H1 (cell line): Measurements from ENCODE around the gene MSANTD4. TPM values are rescaled to one million over a fixed set of nuclear protein-coding genes. Genes with fewer than 3 reads are reported as not detected.

Source experiments
- CTCF ChIA-PET: fragments of 300-600 bp; sonication (Branson Sonifier 250); formaldehyde crosslinking; loops from one replicate; lab custom pipeline; 2021; ENCODE audit not compliant: partially characterized antibody; lab: Charles Lee
- POLR2A ChIA-PET: fragments of 300-600 bp; sonication (Branson Sonifier 250); formaldehyde crosslinking; loops from one replicate; lab custom pipeline; 2021; ENCODE audit warnings: inconsistent platforms; ENCODE audit not compliant: partially characterized antibody; lab: Charles Lee
- DNase-seq, 2 experiments: peaks; one replicate each; pipeline versions ENCODE4 v3.0.0 to v3.0.0-alpha.2; 2010 to 2022; ENCODE audit warnings: low spot score in 2 of 2, low read depth in 1 of 2, mixed read lengths in 1 of 2
- FAIRE-seq: peaks from 2 replicates; lab custom pipeline; 2011; peaks lifted over from hg19 to GRCh38; lab: Jason Lieb, UNC
- H2AFZ ChIP-seq: 2 replicates; pipeline ENCODE4 v1.8.1; 2012; ENCODE audit warnings: low read length, inconsistent platforms
- H2AK5ac ChIP-seq: 2 replicates; pipeline ENCODE4 v1.6.1; 2013; ENCODE audit warnings: low read depth, low read length
- H2BK120ac ChIP-seq: replicated peaks from 2 replicates; pipeline ENCODE3; 2013; ENCODE audit warnings: low read depth, low read length, inconsistent platforms
- H2BK12ac ChIP-seq: 2 replicates; pipeline ENCODE4 v1.6.1; 2013; ENCODE audit warnings: low read depth, low read length
- H2BK15ac ChIP-seq: 2 replicates; pipeline ENCODE4 v1.6.1; 2013; ENCODE audit warnings: low read length
- H2BK20ac ChIP-seq: 2 replicates; pipeline ENCODE4 v1.6.1; 2013; ENCODE audit warnings: low read length
- H2BK5ac ChIP-seq: 2 replicates; pipeline ENCODE4 v1.6.1; 2013; ENCODE audit warnings: low read depth, low read length
- H3K14ac ChIP-seq: 2 replicates; pipeline ENCODE4 v1.6.1; 2013; ENCODE audit warnings: inconsistent platforms; ENCODE audit not compliant: insufficient read length
- H3K18ac ChIP-seq: 2 replicates; pipeline ENCODE4 v1.6.1; 2013; ENCODE audit warnings: low read length; ENCODE audit errors: extremely low read depth
- H3K23ac ChIP-seq: 2 replicates; pipeline ENCODE4 v1.6.1; 2013; ENCODE audit warnings: inconsistent platforms; ENCODE audit not compliant: insufficient read length
- H3K23me2 ChIP-seq: 2 replicates; pipeline ENCODE4 v1.6.1; 2013; ENCODE audit warnings: low read depth, low read length
- H3K27ac ChIP-seq: 2 replicates; pipeline ENCODE4 v1.6.1; 2011; ENCODE audit warnings: low read depth, low read length, inconsistent platforms
- H3K27me3 ChIP-seq, 4 experiments: replicated peaks in 1 of 4; 1 replicate in 1 of 4; 2 replicates in 3 of 4; pipeline versions ENCODE4 v1.6.1 to v1.8.1; 2011 to 2013; ENCODE audit warnings: low read length in 3 of 4, mild to moderate bottlenecking in 3 of 4, inconsistent platforms in 2 of 4, mixed read lengths in 2 of 4, moderate library complexity in 1 of 4; ENCODE audit not compliant: control insufficient read depth in 3 of 4, insufficient read depth in 3 of 4; ENCODE audit errors: extremely low read depth in 1 of 4
- H3K36me3 ChIP-seq, 4 experiments: 2 replicates each; pipeline versions ENCODE4 v1.6.1 to v1.8.1; 2011 to 2013; ENCODE audit warnings: mild to moderate bottlenecking in 4 of 4, low read length in 3 of 4, moderate library complexity in 2 of 4, control low read depth in 1 of 4, inconsistent platforms in 1 of 4; ENCODE audit not compliant: insufficient read depth in 4 of 4, control insufficient read depth in 2 of 4
- H3K4ac ChIP-seq: replicated peaks from 2 replicates; pipeline ENCODE3; 2013; ENCODE audit warnings: low read length, low read depth, mixed read lengths, inconsistent platforms; ENCODE audit not compliant: insufficient read length
- H3K4me1 ChIP-seq, 4 experiments: replicated peaks in 1 of 4; 1 replicate in 1 of 4; 2 replicates in 3 of 4; pipeline versions ENCODE4 v1.6.1 to v1.8.1; 2011 to 2013; ENCODE audit warnings: low read length in 3 of 4, inconsistent platforms in 2 of 4, mixed read lengths in 1 of 4; ENCODE audit not compliant: insufficient read depth in 4 of 4, control insufficient read depth in 3 of 4
- H3K4me2 ChIP-seq, 2 experiments: 2 replicates each; pipeline versions ENCODE4 v1.6.1 to v1.8.1; 2011 to 2013; ENCODE audit warnings: low read depth in 2 of 2, low read length in 2 of 2, control low read depth in 1 of 2, inconsistent platforms in 1 of 2, mild to moderate bottlenecking in 1 of 2; ENCODE audit not compliant: insufficient read depth in 1 of 2
- H3K4me3 ChIP-seq, 4 experiments: fragments of 200-600, 300-600 bp in 1 of 4; sonication (generic), shearing (Covaris generic), sonication (Bioruptor Twin) in 1 of 4; 2 replicates each; pipeline versions ENCODE4 v1.5.1 to v1.8.1; 2011 to 2016; ENCODE audit warnings: low read length in 4 of 4, low read depth in 3 of 4, control low read depth in 2 of 4, inconsistent platforms in 2 of 4, mild to moderate bottlenecking in 2 of 4, mixed read lengths in 1 of 4, moderate library complexity in 1 of 4; ENCODE audit not compliant: insufficient read depth in 2 of 4; ENCODE audit errors: extremely low read depth in 1 of 4
- H3K56ac ChIP-seq: replicated peaks from 2 replicates; pipeline ENCODE3; 2013; ENCODE audit warnings: low read depth, mild to moderate bottlenecking, mixed read lengths, low read length, inconsistent platforms; ENCODE audit not compliant: insufficient read length
- H3K79me1 ChIP-seq: 2 replicates; pipeline ENCODE4 v1.6.1; 2013; ENCODE audit warnings: low read depth, low read length, control low read depth
- H3K79me2 ChIP-seq, 2 experiments: 2 replicates each; pipeline versions ENCODE4 v1.6.1 to v1.8.1; 2012 to 2013; ENCODE audit warnings: low read length in 2 of 2, mild to moderate bottlenecking in 2 of 2, inconsistent platforms in 1 of 2; ENCODE audit not compliant: insufficient read depth in 2 of 2, control insufficient read depth in 1 of 2
- H3K9ac ChIP-seq, 4 experiments: replicated peaks in 1 of 4; 1 replicate in 1 of 4; 2 replicates in 3 of 4; pipeline versions ENCODE4 v1.6.1 to v1.8.1; 2011 to 2013; ENCODE audit warnings: low read depth in 3 of 4, low read length in 3 of 4, control low read depth in 2 of 4, mild to moderate bottlenecking in 2 of 4, moderate library complexity in 2 of 4, inconsistent platforms in 1 of 4; ENCODE audit errors: extremely low read depth in 1 of 4
- H3K9me3 ChIP-seq, 2 experiments: 2 replicates each; pipeline versions ENCODE4 v1.6.1 to v1.8.1; 2012 to 2013; ENCODE audit warnings: mild to moderate bottlenecking in 2 of 2, moderate library complexity in 2 of 2, control low read depth in 1 of 2, inconsistent platforms in 1 of 2, low read depth in 1 of 2, low read length in 1 of 2, mixed read lengths in 1 of 2; ENCODE audit not compliant: insufficient read depth in 2 of 2
- H4K20me1 ChIP-seq, 2 experiments: replicated peaks in 1 of 2; 2 replicates each; pipeline versions ENCODE3 to v1.8.1; 2011 to 2013; ENCODE audit warnings: inconsistent platforms in 2 of 2, low read length in 2 of 2, mild to moderate bottlenecking in 1 of 2; ENCODE audit not compliant: insufficient read depth in 2 of 2, control insufficient read depth in 1 of 2
- H4K5ac ChIP-seq: 2 replicates; pipeline ENCODE4 v1.6.1; 2013; ENCODE audit warnings: low read length, low read depth, mixed read lengths, inconsistent platforms; ENCODE audit not compliant: insufficient read length
- H4K8ac ChIP-seq: 2 replicates; pipeline ENCODE4 v1.8.0; 2013; ENCODE audit warnings: mild to moderate bottlenecking, moderate library complexity, low read length, inconsistent platforms; ENCODE audit not compliant: insufficient read depth; ENCODE audit errors: extremely low read depth
- H4K91ac ChIP-seq: replicated peaks from 2 replicates; pipeline ENCODE3; 2013; ENCODE audit warnings: low read length, mixed read lengths, inconsistent platforms; ENCODE audit not compliant: insufficient read length
- HDAC6 ChIP-seq: IDR thresholded peaks from one replicate; pipeline ENCODE4 v1.7.1; 2012; ENCODE audit warnings: low read depth, mild to moderate bottlenecking, inconsistent platforms, low read length, moderate library complexity
- RAD21 ChIP-seq, 2 experiments: IDR thresholded peaks in 1 of 2; conservative IDR thresholded peaks in 1 of 2; 2 replicates each; pipeline ENCODE4 v1.6.1; 2011; ENCODE audit warnings: low read depth in 2 of 2, low read length in 2 of 2, improper control_type of control experiment in 1 of 2, inconsistent platforms in 1 of 2, mild to moderate bottlenecking in 1 of 2, moderate library complexity in 1 of 2
- SAP30 ChIP-seq: fragments of 300-600 bp; sonication (generic); IDR thresholded peaks from 2 replicates; pipeline ENCODE4 v1.7.1; 2012; ENCODE audit warnings: low read length, moderate library complexity, mild to moderate bottlenecking, inconsistent platforms; ENCODE audit not compliant: insufficient read depth, insufficient replicate concordance
- SIN3A ChIP-seq, 2 experiments: IDR thresholded peaks in 1 of 2; conservative IDR thresholded peaks in 1 of 2; 2 replicates each; pipeline ENCODE4 v1.6.1; 2011 to 2012; ENCODE audit warnings: low read length in 2 of 2, improper control_type of control experiment in 1 of 2, low read depth in 1 of 2, mild to moderate bottlenecking in 1 of 2
- WGBS, 2 experiments: shearing (Covaris generic) in 1 of 2; methylation state at CpG; one replicate each; pipeline versions ENCODE4 v1.1.6 to v1.1.7; 2013 to 2015; ENCODE audit warnings: low lambda C conversion rate in 2 of 2, mixed read lengths in 2 of 2, inconsistent platforms in 1 of 2, low coverage in 1 of 2, missing lambda C conversion rate in 1 of 2; ENCODE audit not compliant: insufficient replicate concordance in 2 of 2, insufficient coverage in 1 of 2, insufficient read length in 1 of 2; ENCODE audit errors: extremely low coverage in 1 of 2, missing lambda C conversion rate in 1 of 2; 5-methylcytosine and 5-hydroxymethylcytosine counted together
- polyA plus RNA-seq, 7 experiments: library from polyadenylated mRNA; depleted of rRNA in 3 of 7; stranded (reverse) in 5 of 7; unstranded in 2 of 7; fragments of >200 nt in 5 of 7; fragments of 200-250 nt in 2 of 7; gene quantifications; 1 replicate in 5 of 7; 2 replicates in 1 of 7; 4 replicates in 1 of 7; pipeline versions ENCODE4 v1.2.1 to v1.2.3, GENCODE V29; 2011 to 2013; ENCODE audit warnings: missing spikeins in 2 of 7, mixed read lengths in 2 of 7
- total RNA-seq: library from RNA; stranded (reverse); fragmentation: NEBNext Ultra II Directional; extraction: Animal tissue kit (Norgen Biotek cat#: 25700); gene quantifications from 2 replicates; pipeline ENCODE4 v1.2.1, GENCODE V29; 2021
- TF ChIP-seq, protein P1 (sequence below): IDR thresholded peaks from 2 replicates; pipeline ENCODE4 v1.6.1; 2012; ENCODE audit warnings: inconsistent platforms

Gene MSANTD4
- total and polyA plus RNA-seq, 2 of the 8 experiments (the other 6 are each of a cell fraction or from before 2014, with no cell fraction given) = 5.1 to 21.9 TPM

DNA sequence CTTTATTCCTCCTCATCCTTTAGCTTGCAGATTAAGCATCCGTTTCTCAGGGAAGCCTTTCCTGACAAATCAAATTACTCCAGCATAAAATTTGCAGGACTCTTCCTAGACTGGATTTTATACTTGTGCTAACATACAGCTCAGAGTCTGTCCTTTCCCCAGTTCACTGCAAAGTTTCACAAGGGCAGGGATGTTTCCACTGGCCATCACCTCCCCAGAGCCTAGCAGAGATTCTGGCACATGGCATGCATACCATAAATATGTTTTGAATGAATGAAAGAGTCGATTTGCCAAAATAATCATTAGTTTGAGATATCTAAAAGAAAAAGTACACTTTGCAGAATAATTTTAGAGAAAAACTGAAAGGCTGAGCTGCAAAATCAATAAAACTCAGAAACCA is 10.6 kb downstream of the MSANTD4 start:
- DNase-seq = no peak
- no peak overlapping the region for H2AFZ ChIP-seq
- H4K5ac ChIP-seq = no peak overlapping the region
- no peak overlapping the region for H2BK15ac ChIP-seq
- FAIRE-seq = no peak
- H2BK20ac ChIP-seq = no peak overlapping the region
- peaks cover 0 to 80% of the 10 kb centered on the region in 2 experiments; a peak in 3 of 4 replicates for H3K79me2 ChIP-seq
- H3K27me3 ChIP-seq = no peaks in the 10 kb centered on the region
- no peak overlapping the region for H2BK12ac ChIP-seq
- no peak overlapping the region for H4K91ac ChIP-seq
- no peak overlapping the region for H3K56ac ChIP-seq
- no peak overlapping the region for H3K4me2 ChIP-seq
- ChIA-PET CTCF (interaction anchor here (1.1 to 1.7 kb wide), 2 partner anchors 10 to 150 kb away, joined by 3 to 4 read pairs; no protein-coding TSS in a partner anchor), POLR2A (interaction anchor here (1.1 kb wide), 1 partner anchor 13 kb away, joined by 3 read pairs; no protein-coding TSS in a partner anchor)
- H3K27ac ChIP-seq = no peak overlapping the region
- H2BK120ac ChIP-seq = no peak overlapping the region
- H3K4me1 ChIP-seq = peaks cover 0 to 4% (median 0%) of the 10 kb centered on the region in 4 experiments; a peak in 2 of 7 replicates
- H2AK5ac ChIP-seq = no peak overlapping the region
- peaks cover 0 to under 1% of the 10 kb centered on the region in 2 experiments; a peak in 1 of 4 replicates for H3K9me3 ChIP-seq
- H3K4me3 ChIP-seq = no peak overlapping the region
- no peak overlapping the region for H3K14ac ChIP-seq
- peaks cover 5% of the 10 kb centered on the region; the same call in 1 of the 2 replicates for H3K79me1 ChIP-seq
- WGBS, 2 experiments = 95% methylated on average over 2 of the region's 2 CpGs; no CpG with 5 or more reads in 1 of the 2 experiments
- H4K8ac ChIP-seq = no peak overlapping the region
- peaks cover 0 to 44% (median 21%) of the 10 kb centered on the region in 4 experiments; a peak in 7 of 8 replicates for H3K36me3 ChIP-seq
- H3K9ac ChIP-seq = no peak overlapping the region
- H2BK5ac ChIP-seq = no peak overlapping the region
- H3K4ac ChIP-seq = no peak overlapping the region
- peaks cover 0 to 2% of the 10 kb centered on the region in 2 experiments for H4K20me1 ChIP-seq
- TF ChIP-seq HDAC6 (no peak), SIN3A (conservative IDR thresholded peaks at IDR 0.05 in 1 of 2, IDR thresholded peaks at IDR 0.05 in 1 of 2; ENCODE audit: low read depth in 1 of 2, low read length in 2 of 2) (no peak), RAD21 (IDR thresholded peaks at IDR 0.05 in 1 of 2, conservative IDR thresholded peaks at IDR 0.05 in 1 of 2; ENCODE audit: low read depth in 2 of 2, low read length in 2 of 2) (no peak), SAP30 (no peak)
- TF ChIP-seq, protein P1, sequence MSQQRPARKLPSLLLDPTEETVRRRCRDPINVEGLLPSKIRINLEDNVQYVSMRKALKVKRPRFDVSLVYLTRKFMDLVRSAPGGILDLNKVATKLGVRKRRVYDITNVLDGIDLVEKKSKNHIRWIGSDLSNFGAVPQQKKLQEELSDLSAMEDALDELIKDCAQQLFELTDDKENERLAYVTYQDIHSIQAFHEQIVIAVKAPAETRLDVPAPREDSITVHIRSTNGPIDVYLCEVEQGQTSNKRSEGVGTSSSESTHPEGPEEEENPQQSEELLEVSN = no peak
- H3K18ac ChIP-seq = no peak overlapping the region
- H3K23me2 ChIP-seq = no peaks in the 10 kb centered on the region
- H3K23ac ChIP-seq = no peak overlapping the region
